HG02610 (cell line): ENCODE measurements around the gene ESX1.
"Not testable (repeated sequence)": the region's sequence is repeated elsewhere in the genome, so short reads cannot be mapped to it uniquely, and the experiment has no call there.

Experiments
- ATAC-seq: cut with Tn5 transposase; IDR thresholded peaks from one replicate; pipeline ENCODE4 v1.9.1; 2021; ENCODE audit warnings: mild to moderate bottlenecking, moderate library complexity; ENCODE audit not compliant: unreplicated experiment

ESX1 gene

DNA sequence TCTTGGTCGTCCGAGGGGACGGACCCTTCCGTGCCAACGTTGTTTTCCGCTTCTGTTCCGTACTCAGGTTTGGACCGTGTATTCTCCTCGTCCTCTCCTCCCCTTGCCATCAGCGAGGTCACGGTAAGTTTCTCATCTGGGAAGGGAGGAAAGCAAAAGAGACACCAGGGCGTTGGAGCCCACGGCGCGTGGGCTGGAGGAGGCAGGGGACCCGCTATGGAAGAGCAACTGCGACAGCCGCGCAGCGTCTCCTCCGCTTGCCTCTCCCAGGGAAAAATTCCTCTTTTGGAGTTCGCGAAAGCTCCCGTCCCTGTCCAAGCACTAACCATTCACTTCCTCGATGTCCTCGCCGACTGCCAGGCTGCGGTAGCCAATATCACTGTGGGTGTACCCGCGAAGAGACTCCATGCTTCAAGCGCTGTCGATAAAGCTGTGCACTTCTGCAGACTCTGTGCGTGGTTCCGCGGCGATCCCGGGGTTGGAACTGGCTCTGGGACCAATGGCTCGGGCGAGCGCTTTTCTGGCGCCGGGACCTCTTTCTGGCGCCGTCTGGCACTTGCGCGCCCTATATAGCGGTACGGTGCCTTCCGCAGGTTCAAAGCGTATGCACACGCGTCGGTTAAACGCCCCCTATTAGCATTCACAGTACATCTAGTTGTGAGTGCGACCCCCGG lies at the start of gene ESX1:
Gene ESX1 (minus strand): TSS at position 492 of the 674 bp plus-strand sequence. CDS start 84 bp downstream, at position 408.
- no peak for ATAC-seq

- no peak for ATAC-seq
Observed at GRCh38 chrX:104295636-104296035, 40.9 kb upstream of the ESX1 start.

DNA sequence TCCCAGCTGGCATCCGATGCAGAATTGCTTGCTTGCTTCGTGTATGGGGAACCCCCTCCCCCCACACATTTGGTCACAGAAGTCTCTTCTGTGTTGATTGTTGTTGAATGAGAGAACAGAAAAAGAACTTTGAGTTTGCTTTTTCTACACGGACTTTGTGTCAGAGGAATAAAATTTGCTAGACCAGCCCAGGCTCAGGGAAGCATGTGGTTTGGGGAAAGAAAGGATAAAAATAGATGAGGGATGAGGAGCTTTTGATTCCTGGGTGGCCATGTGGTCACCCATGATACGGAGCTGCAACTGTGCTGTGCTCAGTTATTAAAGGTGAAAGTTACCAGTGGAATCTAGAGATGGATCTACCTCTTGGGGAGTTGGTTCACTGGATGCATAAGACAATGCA lies 34.2 kb upstream of the ESX1 start:
- ATAC-seq = no peak

- ATAC-seq = no peak
Observed at GRCh38 chrX:104288269-104288668, 33.5 kb upstream of the ESX1 start.

- ATAC-seq = no peak
Observed at GRCh38 chrX:104285201-104285600, 30.5 kb upstream of the ESX1 start.

DNA sequence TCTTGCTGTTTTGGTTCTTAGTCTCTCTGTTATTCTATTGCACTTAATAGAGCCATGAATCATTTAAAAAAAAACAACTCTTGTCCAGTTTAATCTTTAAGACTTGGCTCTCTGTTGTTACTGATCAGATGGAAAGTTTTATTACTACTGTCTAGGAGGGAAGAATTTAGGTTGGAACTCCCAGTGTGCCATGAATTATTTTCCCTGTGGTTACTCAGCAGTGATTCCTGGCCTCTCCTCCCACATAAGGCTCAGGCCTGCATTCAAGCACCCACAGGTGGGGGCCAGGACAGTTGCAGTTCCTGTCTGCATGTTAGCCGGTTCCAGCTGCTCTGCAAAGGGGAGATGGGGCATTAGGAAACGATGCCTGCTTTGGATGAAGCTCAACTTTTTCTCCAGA lies 29.8 kb upstream of the ESX1 start:
- no peak for ATAC-seq

- no peak for ATAC-seq
Observed at GRCh38 chrX:104282166-104282725, 27.5 kb upstream of the ESX1 start.

DNA sequence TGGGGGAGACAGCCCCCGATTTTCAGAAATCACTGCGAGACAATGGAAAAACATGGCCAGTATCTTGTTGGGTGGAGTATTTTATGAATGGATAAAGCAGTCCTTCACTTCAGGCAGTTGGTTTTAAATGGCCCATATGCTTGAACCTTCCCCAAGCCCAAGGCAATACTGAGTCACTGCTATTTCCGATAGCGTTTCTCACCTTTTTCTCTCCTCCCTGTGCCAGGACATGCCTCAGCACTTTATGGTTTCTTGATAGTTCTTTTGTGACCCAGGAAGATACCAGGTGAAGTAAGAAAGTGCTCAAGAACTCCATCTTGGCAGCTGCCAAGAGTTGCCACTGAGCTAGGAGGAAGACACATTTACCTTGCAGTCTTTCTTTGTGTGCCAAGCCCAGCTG lies 26.8 kb upstream of the ESX1 start:
- no peak for ATAC-seq

GRCh38 chrX:104280609-104281008 lies 25.9 kb upstream of the ESX1 start:
- no peak for ATAC-seq

- ATAC-seq = no peak
Observed at GRCh38 chrX:104270916-104271512, 16.3 kb upstream of the ESX1 start.

- ATAC-seq = no peak
Observed at GRCh38 chrX:104270212-104270611, 15.5 kb upstream of the ESX1 start.

GRCh38 chrX:104255465-104255864 lies 732 bp upstream of the ESX1 start:
- ATAC-seq = no peak

- ATAC-seq = no peak
Observed at GRCh38 chrX:104253567-104254441, 929 bp downstream of the ESX1 start.

GRCh38 chrX:104250470-104250869 lies 4.3 kb downstream of the ESX1 start:
- no peak for ATAC-seq

DNA sequence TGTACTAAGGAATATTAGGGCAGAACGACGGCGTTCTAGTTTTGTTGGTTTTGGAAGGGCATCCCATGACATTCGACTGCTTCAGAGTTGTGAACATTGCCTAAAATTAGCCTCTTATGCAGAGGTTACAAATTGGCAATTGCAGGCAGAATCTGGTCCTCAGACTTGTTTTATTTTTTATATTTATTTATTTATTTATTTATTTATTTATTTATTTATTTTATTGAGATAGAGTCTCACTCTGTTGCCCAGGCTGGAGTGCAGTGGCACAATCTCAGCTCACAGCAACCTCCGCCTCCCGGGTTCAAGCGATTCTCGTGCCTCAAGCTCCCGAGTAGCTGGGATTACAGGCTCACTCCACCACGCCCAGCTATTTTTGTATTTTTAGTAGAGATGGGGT lies 24.7 kb downstream of the ESX1 start:
- ATAC-seq = not testable (repeated sequence)

- no peak for ATAC-seq
Observed at GRCh38 chrX:104211187-104211586, 43.5 kb downstream of the ESX1 start.

DNA sequence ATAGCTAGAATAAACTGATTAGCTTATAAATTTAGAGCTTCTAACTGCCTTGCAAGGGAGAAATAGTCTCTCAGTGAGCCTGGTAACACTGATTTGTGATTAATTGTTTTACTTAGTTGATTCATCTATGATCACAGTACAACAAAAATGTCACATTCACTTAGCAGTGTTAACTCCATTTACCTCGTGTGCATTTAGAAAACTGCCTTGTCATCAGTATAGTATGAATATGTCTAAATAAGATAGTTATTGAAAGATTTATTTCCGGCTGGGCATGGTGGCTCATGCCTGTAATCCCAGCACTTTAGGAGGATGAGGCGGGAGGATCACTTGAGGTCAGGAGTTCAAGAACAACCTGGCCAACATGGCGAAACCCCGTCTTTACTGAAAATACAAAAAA lies 49.2 kb downstream of the ESX1 start:
- no peak for ATAC-seq
